ENCODE data around the gene THSD7A. TPM values are rescaled to one million over a fixed set of nuclear protein-coding genes. Genes with fewer than 3 reads are reported as not detected.

The THSD7A gene
- total and polyA plus RNA-seq, 2 of the 8 experiments (the other 6 are each of a cell fraction or from before 2014, with no cell fraction given) = 0.44 to 1.2 TPM

- Histone ChIP-seq H2BK120ac (replicated peaks; ENCODE audit: low read depth, low read length) (no peak overlapping the region), H3K18ac (ENCODE audit: extremely low read depth, low read length) (no peak overlapping the region), H3K4me1 (replicated peaks in 1 of 4; ENCODE audit: control insufficient read depth in 3 of 4, insufficient read depth in 4 of 4, low read length in 3 of 4) (no peaks in the 10 kb centered on the region), H2AFZ (ENCODE audit: low read length) (no peak overlapping the region), H3K4me3 (ENCODE audit: extremely low read depth in 1 of 4, insufficient read depth in 2 of 4, low read depth in 3 of 4, low read length in 4 of 4) (no peak overlapping the region), H3K79me1 (ENCODE audit: low read depth, low read length) (no peaks in the 10 kb centered on the region), H3K79me2 (ENCODE audit: control insufficient read depth in 1 of 2, insufficient read depth in 2 of 2, low read length in 2 of 2) (no peaks in the 10 kb centered on the region), H3K9ac (replicated peaks in 1 of 4; ENCODE audit: extremely low read depth in 1 of 4, low read depth in 3 of 4, low read length in 3 of 4) (no peak overlapping the region), H2BK12ac (ENCODE audit: low read depth, low read length) (no peak overlapping the region), H3K23ac (ENCODE audit: insufficient read length) (no peak overlapping the region), H4K20me1 (replicated peaks in 1 of 2; ENCODE audit: control insufficient read depth in 1 of 2, insufficient read depth in 2 of 2, low read length in 2 of 2) (no peaks in the 10 kb centered on the region), H4K5ac (ENCODE audit: insufficient read length, low read depth, low read length) (no peak overlapping the region), H3K27me3 (replicated peaks in 1 of 4; ENCODE audit: control insufficient read depth in 3 of 4, extremely low read depth in 1 of 4, insufficient read depth in 3 of 4, low read length in 3 of 4) (no peaks in the 10 kb centered on the region), H2BK15ac (ENCODE audit: low read length) (no peak overlapping the region), H3K4me2 (ENCODE audit: insufficient read depth in 1 of 2, low read depth in 2 of 2, low read length in 2 of 2) (no peak overlapping the region), H3K27ac (ENCODE audit: low read depth, low read length) (no peak overlapping the region), H3K56ac (replicated peaks; ENCODE audit: insufficient read length, low read depth, low read length) (no peak overlapping the region), H3K4ac (replicated peaks; ENCODE audit: insufficient read length, low read depth, low read length) (no peak overlapping the region), H3K23me2 (ENCODE audit: low read depth, low read length) (no peaks in the 10 kb centered on the region; the same call in 1 of the 2 replicates), H2BK5ac (ENCODE audit: low read depth, low read length) (no peak overlapping the region), H4K91ac (replicated peaks; ENCODE audit: insufficient read length, low read length) (no peak overlapping the region), H4K8ac (ENCODE audit: extremely low read depth, insufficient read depth, low read length) (no peak overlapping the region), H3K36me3 (ENCODE audit: control insufficient read depth in 2 of 4, insufficient read depth in 4 of 4, low read length in 3 of 4) (no peaks in the 10 kb centered on the region), H3K9me3 (ENCODE audit: insufficient read depth in 2 of 2, low read depth in 1 of 2, low read length in 1 of 2) (no peaks in the 10 kb centered on the region), H2AK5ac (ENCODE audit: low read depth, low read length) (no peak overlapping the region), H3K14ac (ENCODE audit: insufficient read length) (no peak overlapping the region), H2BK20ac (ENCODE audit: low read length) (no peak overlapping the region)
- no peak for DNase-seq (ENCODE audit: low read depth in 1 of 2, low spot score in 2 of 2)
- 84% methylated on average over 2 of the region's 2 CpGs; no CpG with 5 or more reads in 1 of the 2 experiments for whole genome bisulfite sequencing, 2 experiments (ENCODE audit: extremely low coverage in 1 of 2, insufficient coverage in 1 of 2, insufficient read length in 1 of 2, insufficient replicate concordance in 2 of 2, low coverage in 1 of 2, low lambda C conversion rate in 2 of 2, missing lambda C conversion rate in 1 of 2)
- FAIRE-seq = no peak
- POLR2A ChIA-PET (ENCODE audit: partially characterized antibody) = no interaction called here
- CTCF ChIA-PET (ENCODE audit: partially characterized antibody) = no interaction called here
- no peak for TF ChIP-seq TBP (IDR thresholded peaks at IDR 0.05; ENCODE audit: low read depth, low read length)
- TF ChIP-seq KDM4A (IDR thresholded peaks at IDR 0.05; ENCODE audit: low read depth, low read length, severe bottlenecking) = no peak
- no peak for TF ChIP-seq KDM5A (IDR thresholded peaks at IDR 0.05; ENCODE audit: low read length)
- no peak for TF ChIP-seq CEBPB (IDR thresholded peaks at IDR 0.05; ENCODE audit: low read depth, low read length)
- no peak for TF ChIP-seq RBBP5 (IDR thresholded peaks at IDR 0.05; ENCODE audit: borderline replicate concordance, low read depth, low read length)
- no peak for TF ChIP-seq BACH1 (IDR thresholded peaks at IDR 0.05; ENCODE audit: low read length)
- no peak for TF ChIP-seq SIX5 (IDR thresholded peaks at IDR 0.05; ENCODE audit: low read depth, low read length)
- TF ChIP-seq JUN (IDR thresholded peaks at IDR 0.05; ENCODE audit: low read depth, low read length) = no peak
- no peak for TF ChIP-seq CTCF (IDR thresholded peaks at IDR 0.05; ENCODE audit: control extremely low read depth in 1 of 3, insufficient read depth in 1 of 3, low read depth in 1 of 3, low read length in 3 of 3)
- no peak for TF ChIP-seq SUZ12 (IDR thresholded peaks at IDR 0.05; ENCODE audit: low read length)
- no peak for TF ChIP-seq TCF12 (IDR thresholded peaks at IDR 0.05; ENCODE audit: low read depth, low read length)
- no peak for TF ChIP-seq CHD1 (IDR thresholded peaks at IDR 0.05; ENCODE audit: low read depth, low read length)
- TF ChIP-seq NANOG (IDR thresholded peaks at IDR 0.05; ENCODE audit: insufficient read depth, low read depth, low read length, poor library complexity, severe bottlenecking) = no peak
These were observed 182.0 kb downstream of the THSD7A start for GRCh38 chr7:11650030-11650429.

Data from H1 (cell line).